Measurements from ENCODE around the gene KYAT1. TPM values are rescaled to one million over a fixed set of nuclear protein-coding genes. Genes with fewer than 3 reads are reported as not detected.
"Not testable (repeated sequence)": the region's sequence is repeated elsewhere in the genome, so short reads cannot be mapped to it uniquely, and the experiment has no call there.

The KYAT1 gene
- total and polyA plus RNA-seq, 2 of the 13 experiments (the other 11 are each of a cell fraction or from before 2014, with no cell fraction given) = 9.2 to 46.5 TPM

DNA sequence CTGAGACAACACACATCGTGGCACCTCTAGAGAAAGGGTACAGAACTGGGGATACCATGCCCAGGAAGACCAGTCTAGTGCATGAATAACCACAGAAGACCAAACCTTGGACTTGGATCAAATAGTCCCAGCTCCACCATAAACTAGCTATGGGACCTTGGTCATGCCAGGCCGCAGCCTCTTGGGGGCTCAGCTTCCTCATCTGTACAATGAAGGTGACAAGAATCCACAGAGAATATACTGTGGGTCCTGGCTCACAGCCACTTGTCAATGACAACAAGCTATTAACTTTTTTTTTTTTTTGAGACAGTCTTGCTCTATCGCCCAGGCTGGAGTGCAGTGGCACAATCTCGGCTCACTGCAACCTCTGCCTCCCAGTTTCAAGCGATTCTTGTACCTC is 3.9 kb downstream of the KYAT1 start (continued):
- TF ChIP-seq STAG1 (CRISPR knock-in tag; IDR thresholded peaks at IDR 0.05) = peak; percentile 31; the same call in 1 of the 2 replicates
- no peak for TF ChIP-seq ZNF691 (CRISPR knock-in tag; IDR thresholded peaks at IDR 0.05; ENCODE audit: borderline replicate concordance, low read depth)
- no peak for TF ChIP-seq HHEX (CRISPR knock-in tag; IDR thresholded peaks at IDR 0.05)
- peak; percentile 9; the same call in 1 of the 2 replicates for TF ChIP-seq SAP130 (CRISPR knock-in tag; IDR thresholded peaks at IDR 0.05; ENCODE audit: low read depth)
- peak; percentile 36; the same call in 1 of the 2 replicates for TF ChIP-seq GATAD2A (CRISPR knock-in tag; IDR thresholded peaks at IDR 0.05)
- peak; percentile 17; the same call in 1 of the 2 replicates for TF ChIP-seq ERF (CRISPR knock-in tag; IDR thresholded peaks at IDR 0.05)
- TF ChIP-seq, protein P1, sequence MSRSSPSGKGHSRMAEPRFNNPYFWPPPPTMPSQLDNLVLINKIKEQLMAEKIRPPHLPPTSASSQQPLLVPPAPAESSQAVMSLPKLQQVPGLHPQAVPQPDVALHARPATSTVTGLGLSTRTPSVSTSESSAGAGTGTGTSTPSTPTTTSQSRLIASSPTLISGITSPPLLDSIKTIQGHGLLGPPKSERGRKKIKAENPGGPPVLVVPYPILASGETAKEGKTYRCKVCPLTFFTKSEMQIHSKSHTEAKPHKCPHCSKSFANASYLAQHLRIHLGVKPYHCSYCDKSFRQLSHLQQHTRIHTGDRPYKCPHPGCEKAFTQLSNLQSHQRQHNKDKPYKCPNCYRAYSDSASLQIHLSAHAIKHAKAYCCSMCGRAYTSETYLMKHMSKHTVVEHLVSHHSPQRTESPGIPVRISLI (CRISPR knock-in tag; IDR thresholded peaks at IDR 0.05; ENCODE audit: borderline replicate concordance) = peak; percentile 44; the same call in 1 of the 2 replicates
- TF ChIP-seq, protein P2, sequence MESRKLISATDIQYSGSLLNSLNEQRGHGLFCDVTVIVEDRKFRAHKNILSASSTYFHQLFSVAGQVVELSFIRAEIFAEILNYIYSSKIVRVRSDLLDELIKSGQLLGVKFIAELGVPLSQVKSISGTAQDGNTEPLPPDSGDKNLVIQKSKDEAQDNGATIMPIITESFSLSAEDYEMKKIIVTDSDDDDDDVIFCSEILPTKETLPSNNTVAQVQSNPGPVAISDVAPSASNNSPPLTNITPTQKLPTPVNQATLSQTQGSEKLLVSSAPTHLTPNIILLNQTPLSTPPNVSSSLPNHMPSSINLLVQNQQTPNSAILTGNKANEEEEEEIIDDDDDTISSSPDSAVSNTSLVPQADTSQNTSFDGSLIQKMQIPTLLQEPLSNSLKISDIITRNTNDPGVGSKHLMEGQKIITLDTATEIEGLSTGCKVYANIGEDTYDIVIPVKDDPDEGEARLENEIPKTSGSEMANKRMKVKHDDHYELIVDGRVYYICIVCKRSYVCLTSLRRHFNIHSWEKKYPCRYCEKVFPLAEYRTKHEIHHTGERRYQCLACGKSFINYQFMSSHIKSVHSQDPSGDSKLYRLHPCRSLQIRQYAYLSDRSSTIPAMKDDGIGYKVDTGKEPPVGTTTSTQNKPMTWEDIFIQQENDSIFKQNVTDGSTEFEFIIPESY (CRISPR knock-in tag; IDR thresholded peaks at IDR 0.05) = peak; percentile 82
- no peak for TF ChIP-seq NCOA2 (CRISPR knock-in tag; IDR thresholded peaks at IDR 0.05)

- POLR2A ChIA-PET; BruUV-seq (replicated peaks); FAIRE-seq; H3K27me3 ChIP-seq (ENCODE audit: control insufficient read depth in 1 of 2, insufficient read depth in 2 of 2, low read length in 2 of 2); H3K9ac ChIP-seq (ENCODE audit: insufficient read depth, low read depth, low read length); H4K20me1 ChIP-seq (ENCODE audit: insufficient read depth, low read length); H3K4me2 ChIP-seq (ENCODE audit: low read depth, low read length); ATAC-seq; in situ Hi-C loops (cut with HindIII; ENCODE audit: extremely low pct_ligation_motif_present, low pct_unique_long_range_greater_than_20kb); H3K4me3 ChIP-seq (replicated peaks in 1 of 3; ENCODE audit: insufficient read depth in 1 of 3, low read depth in 2 of 3, low read length in 3 of 3); H3K27ac ChIP-seq (ENCODE audit: extremely low read length, insufficient read depth, low read length); H2AFZ ChIP-seq (ENCODE audit: low read length); intact Hi-C loops (cut with micrococcal nuclease; ENCODE audit: unreplicated experiment); H3K9me3 ChIP-seq (ENCODE audit: low read length); DNase-seq (ENCODE audit: low spot score); CTCF ChIA-PET (ENCODE audit: low intra/inter-chr PET ratio, low total read pairs): not testable (repeated sequence)
- Histone ChIP-seq H3K79me2 (ENCODE audit: insufficient read depth, low read length) (peaks cover 31% of the 10 kb centered on the region), H3K4me1 (ENCODE audit: insufficient read depth, low read length) (peaks cover 27% of the 10 kb centered on the region), H3K36me3 (replicated peaks in 1 of 2; ENCODE audit: control insufficient read depth in 1 of 2, insufficient read depth in 2 of 2, low read length in 2 of 2) (peaks cover 0 to 15% of the 10 kb centered on the region in 2 experiments; a peak in 2 of 5 replicates)
- 92% methylated on average over 7 of the region's 7 CpGs for WGBS (ENCODE audit: low lambda C conversion rate)
Measured at GRCh38 chr9:128870941-128871265, 10.8 kb downstream of the KYAT1 start.
